Measurements from ENCODE around the gene FKBP1A. TPM values are rescaled to one million over a fixed set of nuclear protein-coding genes. Genes with fewer than 3 reads are reported as not detected.

Gene FKBP1A
- total and polyA plus RNA-seq, 2 donors (not counting 3 experiments of a cell fraction or from before 2014, with no cell fraction given), result 968 to 1,972 TPM

- Histone ChIP-seq H3K4me2 (ENCODE audit: insufficient read depth, low read length) (no peak overlapping the region), H3K9me1 (replicated peaks; ENCODE audit: control insufficient read depth, extremely low read depth, insufficient read depth, low read length) (no peaks in the 10 kb centered on the region), H3K27me3 (ENCODE audit: control insufficient read depth in 2 of 2, insufficient read depth in 2 of 2, low read length in 2 of 2) (no peaks in the 10 kb centered on the region), H3K9ac (replicated peaks; ENCODE audit: extremely low read depth, insufficient read depth, low read length) (no peak overlapping the region), H3K9me3 (replicated peaks; ENCODE audit: control insufficient read depth, insufficient read depth, low read length) (peaks cover 3% of the 10 kb centered on the region), H4K20me1 (replicated peaks; ENCODE audit: control insufficient read depth, extremely low read depth, insufficient read depth, low read length) (no peaks in the 10 kb centered on the region), H3K27ac (ENCODE audit: insufficient read depth, low read depth, low read length) (no peak overlapping the region), H3K36me3 (ENCODE audit: control insufficient read depth in 2 of 2, extremely low read depth in 1 of 2, insufficient read depth in 2 of 2, low read length in 2 of 2) (no peaks in the 10 kb centered on the region), H3K79me2 (ENCODE audit: control insufficient read depth, insufficient read depth, low read length) (no peaks in the 10 kb centered on the region), H3K4me1 (ENCODE audit: control insufficient read depth, extremely low read depth, insufficient read depth, low read length) (peaks cover 5% of the 10 kb centered on the region), H3K4me3 (replicated peaks in 1 of 3; ENCODE audit: insufficient read depth in 1 of 3, low read depth in 1 of 3, low read length in 3 of 3) (no peak overlapping the region), H2AFZ (ENCODE audit: low read depth, low read length) (no peak overlapping the region)
- no peak for TF ChIP-seq MYC (IDR thresholded peaks at IDR 0.05; ENCODE audit: low read depth, low read length)
- intact Hi-C loops (cut with micrococcal nuclease), result no loop called here
- DNase-seq (ENCODE audit: low read depth, low spot score) (peak; percentile 37), FAIRE-seq (no peak)
- dilution Hi-C loops (cut with MboI; ENCODE audit: extremely low pct_ligation_motif_present, low sequenced_read_pairs), result no loop called here
- ChIA-PET CTCF (interaction anchor here (1.0 kb wide), 1 partner anchor 9 kb away, joined by 4 read pairs; no protein-coding TSS in a partner anchor), POLR2A (no interaction called here)
- no TSS peak for BruUV-seq (replicated peaks)
Observed at GRCh38 chr20:1423625-1424106, 30.8 kb upstream of the FKBP1A start.

DNA sequence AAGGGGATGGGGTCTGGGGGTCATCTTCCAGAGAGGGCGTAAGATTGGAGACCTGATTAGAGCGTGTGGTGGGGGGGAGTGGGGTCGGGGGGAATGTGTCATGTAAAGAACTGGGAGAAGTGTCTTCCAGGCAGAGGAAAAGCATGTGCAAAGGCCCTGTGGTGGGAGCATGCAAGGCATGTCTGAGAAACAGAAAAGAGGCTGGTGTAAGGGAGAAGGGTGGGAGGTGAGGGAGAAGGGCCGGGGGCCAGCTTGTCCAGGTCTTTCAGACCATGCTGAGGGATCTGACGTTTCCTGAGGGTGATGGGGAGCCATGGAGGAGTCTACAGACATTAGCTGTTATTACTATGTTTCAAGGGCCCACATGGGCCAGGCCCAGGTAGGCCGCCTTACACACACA is 30.4 kb upstream of the FKBP1A start:
- no peak overlapping the region for H3K4me3 ChIP-seq (replicated peaks in 1 of 3; ENCODE audit: insufficient read depth in 1 of 3, low read depth in 1 of 3, low read length in 3 of 3)
- DNase-seq (ENCODE audit: low read depth, low spot score) (no peak), FAIRE-seq (no peak)
- intact Hi-C loops (cut with micrococcal nuclease) (no loop called here), dilution Hi-C loops (cut with MboI; ENCODE audit: extremely low pct_ligation_motif_present, low sequenced_read_pairs) (no loop called here)
- CTCF ChIA-PET, result interaction anchor here (1.0 kb wide), 1 partner anchor 9 kb away, joined by 4 read pairs; no protein-coding TSS in a partner anchor
- H3K4me1 ChIP-seq (ENCODE audit: control insufficient read depth, extremely low read depth, insufficient read depth, low read length), result peaks cover 9% of the 10 kb centered on the region
- no peaks in the 10 kb centered on the region for H3K79me2 ChIP-seq (ENCODE audit: control insufficient read depth, insufficient read depth, low read length)
- no peaks in the 10 kb centered on the region for H3K27me3 ChIP-seq (ENCODE audit: control insufficient read depth in 2 of 2, insufficient read depth in 2 of 2, low read length in 2 of 2)
- POLR2A ChIA-PET, result no interaction called here
- H2AFZ ChIP-seq (ENCODE audit: low read depth, low read length), result no peak overlapping the region
- H3K9me1 ChIP-seq (replicated peaks; ENCODE audit: control insufficient read depth, extremely low read depth, insufficient read depth, low read length), result no peaks in the 10 kb centered on the region
- H3K4me2 ChIP-seq (ENCODE audit: insufficient read depth, low read length), result no peak overlapping the region
- peaks cover 3% of the 10 kb centered on the region for H3K9me3 ChIP-seq (replicated peaks; ENCODE audit: control insufficient read depth, insufficient read depth, low read length)
- no peak overlapping the region for H3K27ac ChIP-seq (ENCODE audit: insufficient read depth, low read depth, low read length)
- no peak overlapping the region for H3K9ac ChIP-seq (replicated peaks; ENCODE audit: extremely low read depth, insufficient read depth, low read length)
- TF ChIP-seq EZH2 (IDR thresholded peaks at IDR 0.05; ENCODE audit: borderline replicate concordance, low read depth, low read length, severe bottlenecking), result no peak
- TF ChIP-seq MYC (IDR thresholded peaks at IDR 0.05; ENCODE audit: low read depth, low read length), result no peak
- no peak for TF ChIP-seq POLR2AphosphoS5 (IDR thresholded peaks at IDR 0.05; ENCODE audit: insufficient read depth, low read depth, low read length)
- no peak for TF ChIP-seq MAX (IDR thresholded peaks at IDR 0.05; ENCODE audit: insufficient read depth, insufficient read length)
- no peak for TF ChIP-seq JUN (IDR thresholded peaks at IDR 0.05; ENCODE audit: borderline replicate concordance, insufficient read depth, insufficient read length, low read depth)
- no peak for TF ChIP-seq POLR2A (IDR thresholded peaks at IDR 0.05; ENCODE audit: low read depth, low read length)
- no peak for TF ChIP-seq GATA2 (IDR thresholded peaks at IDR 0.05; ENCODE audit: insufficient read depth, insufficient read length, low read depth, low read length)
- TF ChIP-seq FOS (IDR thresholded peaks at IDR 0.05; ENCODE audit: borderline replicate concordance, insufficient read depth, low read length), result no peak
- TF ChIP-seq, protein P1, sequence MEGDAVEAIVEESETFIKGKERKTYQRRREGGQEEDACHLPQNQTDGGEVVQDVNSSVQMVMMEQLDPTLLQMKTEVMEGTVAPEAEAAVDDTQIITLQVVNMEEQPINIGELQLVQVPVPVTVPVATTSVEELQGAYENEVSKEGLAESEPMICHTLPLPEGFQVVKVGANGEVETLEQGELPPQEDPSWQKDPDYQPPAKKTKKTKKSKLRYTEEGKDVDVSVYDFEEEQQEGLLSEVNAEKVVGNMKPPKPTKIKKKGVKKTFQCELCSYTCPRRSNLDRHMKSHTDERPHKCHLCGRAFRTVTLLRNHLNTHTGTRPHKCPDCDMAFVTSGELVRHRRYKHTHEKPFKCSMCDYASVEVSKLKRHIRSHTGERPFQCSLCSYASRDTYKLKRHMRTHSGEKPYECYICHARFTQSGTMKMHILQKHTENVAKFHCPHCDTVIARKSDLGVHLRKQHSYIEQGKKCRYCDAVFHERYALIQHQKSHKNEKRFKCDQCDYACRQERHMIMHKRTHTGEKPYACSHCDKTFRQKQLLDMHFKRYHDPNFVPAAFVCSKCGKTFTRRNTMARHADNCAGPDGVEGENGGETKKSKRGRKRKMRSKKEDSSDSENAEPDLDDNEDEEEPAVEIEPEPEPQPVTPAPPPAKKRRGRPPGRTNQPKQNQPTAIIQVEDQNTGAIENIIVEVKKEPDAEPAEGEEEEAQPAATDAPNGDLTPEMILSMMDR (IDR thresholded peaks at IDR 0.05; ENCODE audit: extremely low read depth in 1 of 2, insufficient read depth in 1 of 2, low read depth in 1 of 2, low read length in 2 of 2), result no peak
- no peaks in the 10 kb centered on the region for H4K20me1 ChIP-seq (replicated peaks; ENCODE audit: control insufficient read depth, extremely low read depth, insufficient read depth, low read length)
- BruUV-seq (replicated peaks), result no TSS peak
- no peaks in the 10 kb centered on the region for H3K36me3 ChIP-seq (ENCODE audit: control insufficient read depth in 2 of 2, extremely low read depth in 1 of 2, insufficient read depth in 2 of 2, low read length in 2 of 2)

Measured in endothelial cell of umbilical vein (primary cell).